Peyer's patch (tissue), 4 donors: Measurements from ENCODE around the gene EDN2. TPM values are rescaled to one million over a fixed set of nuclear protein-coding genes. Genes with fewer than 3 reads are reported as not detected.

Experiments used
- DNase-seq, 3 donors: peaks; one replicate each; pipeline ENCODE4 v3.0.0-alpha.2; 2017 to 2019
- H3K27ac ChIP-seq, 4 donors: fragments of 200-600 bp; sonication (generic); one replicate each; pipeline ENCODE4 v1.5.1; 2016 to 2019
- H3K27me3 ChIP-seq, 2 donors: fragments of 200-600 bp; sonication (generic); one replicate each; pipeline ENCODE4 v1.5.1; 2019
- H3K36me3 ChIP-seq, 3 donors: fragments of 200-600 bp; sonication (generic); one replicate each; pipeline ENCODE4 v1.5.1; 2016 to 2019
- H3K4me1 ChIP-seq, 4 donors: fragments of 200-600 bp; sonication (generic); one replicate each; pipeline ENCODE4 v1.5.1; 2016 to 2019
- H3K4me3 ChIP-seq, 4 donors: fragments of 200-600 bp; sonication (generic); 1 replicate in 3 of 4; 2 replicates in 1 of 4; pipeline ENCODE4 v1.5.1; 2016 to 2019; ENCODE audit warnings: mild to moderate bottlenecking in 1 of 4
- H3K9me3 ChIP-seq, 4 donors: fragments of 200-600 bp; sonication (generic); one replicate each; pipeline ENCODE4 v1.5.1; 2016 to 2019; ENCODE audit warnings: mild to moderate bottlenecking in 1 of 4
- POLR2A ChIP-seq, 2 donors: fragments of 450-650 bp; IDR thresholded peaks; one replicate each; pipeline ENCODE4 v1.5.1; 2017; ENCODE audit warnings: antibody characterized with exemption in 2 of 2, mild to moderate bottlenecking in 2 of 2, moderate library complexity in 2 of 2
- small RNA-seq, 2 donors: library from RNA; depleted of rRNA; stranded (forward); fragments of <200 nt; gene quantifications; one replicate each; pipeline ENCODE3, GENCODE V24; 2016
- total RNA-seq, 4 donors: library from RNA; depleted of rRNA; stranded (reverse); fragments of >200 nt; gene quantifications; one replicate each; pipeline ENCODE4 v1.1.0, GENCODE V29; 2016
- TF ChIP-seq, protein P1 (sequence below), 6 experiments: fragments of 450-650 bp in 4 of 6; fragments of 200-600 bp in 2 of 6; sonication (generic) in 1 of 6; IDR thresholded peaks; one replicate each; pipeline ENCODE4 v1.5.1; 2017 to 2019; ENCODE audit warnings: antibody characterized with exemption in 6 of 6, mild to moderate bottlenecking in 3 of 6, moderate library complexity in 1 of 6

The EDN2 gene
- total RNA-seq, 4 donors from 2014 or later = 43.2 to 75.0 (median 49.1) TPM; not detected in 1

DNA sequence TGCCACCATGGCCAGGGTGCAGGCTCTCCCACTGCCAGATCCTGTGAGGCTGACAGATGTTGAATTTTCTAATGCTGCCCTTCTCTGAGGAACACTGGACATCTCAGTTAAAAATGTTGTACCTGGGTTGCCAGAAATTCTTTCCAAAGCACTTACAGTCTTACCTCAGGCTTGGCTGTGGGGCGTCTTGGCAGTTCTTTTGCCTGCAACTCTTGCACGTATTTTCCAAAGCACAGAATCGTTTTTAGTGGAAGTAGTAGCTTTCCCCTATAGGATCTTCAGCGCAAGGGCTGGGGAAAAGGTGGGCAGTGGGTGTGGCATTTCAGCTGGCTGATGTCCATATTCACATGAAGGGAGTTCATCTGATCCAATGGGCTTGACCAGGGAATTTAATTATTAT is 53.9 kb downstream of the EDN2 start:
- Histone ChIP-seq H3K4me3 (no peak overlapping the region), H3K36me3 (no peaks in the 10 kb centered on the region), H3K9me3 (no peaks in the 10 kb centered on the region), H3K27ac (no peak overlapping the region), H3K4me1 (peaks cover 0 to 28% (median 7%) of the 10 kb centered on the region in 4 donors), H3K27me3 (no peaks in the 10 kb centered on the region)
- TF ChIP-seq, protein P1, sequence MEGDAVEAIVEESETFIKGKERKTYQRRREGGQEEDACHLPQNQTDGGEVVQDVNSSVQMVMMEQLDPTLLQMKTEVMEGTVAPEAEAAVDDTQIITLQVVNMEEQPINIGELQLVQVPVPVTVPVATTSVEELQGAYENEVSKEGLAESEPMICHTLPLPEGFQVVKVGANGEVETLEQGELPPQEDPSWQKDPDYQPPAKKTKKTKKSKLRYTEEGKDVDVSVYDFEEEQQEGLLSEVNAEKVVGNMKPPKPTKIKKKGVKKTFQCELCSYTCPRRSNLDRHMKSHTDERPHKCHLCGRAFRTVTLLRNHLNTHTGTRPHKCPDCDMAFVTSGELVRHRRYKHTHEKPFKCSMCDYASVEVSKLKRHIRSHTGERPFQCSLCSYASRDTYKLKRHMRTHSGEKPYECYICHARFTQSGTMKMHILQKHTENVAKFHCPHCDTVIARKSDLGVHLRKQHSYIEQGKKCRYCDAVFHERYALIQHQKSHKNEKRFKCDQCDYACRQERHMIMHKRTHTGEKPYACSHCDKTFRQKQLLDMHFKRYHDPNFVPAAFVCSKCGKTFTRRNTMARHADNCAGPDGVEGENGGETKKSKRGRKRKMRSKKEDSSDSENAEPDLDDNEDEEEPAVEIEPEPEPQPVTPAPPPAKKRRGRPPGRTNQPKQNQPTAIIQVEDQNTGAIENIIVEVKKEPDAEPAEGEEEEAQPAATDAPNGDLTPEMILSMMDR (IDR thresholded peaks at IDR 0.05) = no peak
- TF ChIP-seq POLR2A (IDR thresholded peaks at IDR 0.05) = no peak
- no peak for DNase-seq

- Histone ChIP-seq H3K36me3 (no peaks in the 10 kb centered on the region), H3K4me1 (peaks cover 0 to 28% (median 7%) of the 10 kb centered on the region in 4 donors), H3K27me3 (no peaks in the 10 kb centered on the region), H3K27ac (no peak overlapping the region), H3K4me3 (no peak overlapping the region), H3K9me3 (no peaks in the 10 kb centered on the region)
- TF ChIP-seq, protein P1 (IDR thresholded peaks at IDR 0.05) = no peak
- TF ChIP-seq POLR2A (IDR thresholded peaks at IDR 0.05) = no peak
- no peak for DNase-seq
Measured at GRCh38 chr1:41430069-41430468, 54.4 kb downstream of the EDN2 start.

- Histone ChIP-seq H3K4me1 (peaks cover 0 to 28% (median 7%) of the 10 kb centered on the region in 4 donors), H3K27me3 (no peaks in the 10 kb centered on the region), H3K9me3 (no peaks in the 10 kb centered on the region), H3K36me3 (no peaks in the 10 kb centered on the region), H3K27ac (no peak overlapping the region), H3K4me3 (no peak overlapping the region)
- no peak for DNase-seq
- TF ChIP-seq POLR2A (IDR thresholded peaks at IDR 0.05) = no peak
- TF ChIP-seq, protein P1 (IDR thresholded peaks at IDR 0.05) = no peak
Measured at GRCh38 chr1:41429641-41430035, 54.8 kb downstream of the EDN2 start.

Small RNA genes within 50 kb of the gene (small RNA-seq; reads per million reads assigned to genes)
- gene RNA5SP45 = 0 reads per million in 2 donors

Other genes starting within 250 kb of the EDN2 start
- 100 to 1,000 TPM in 1 of 4 donors, 10 to 100 TPM in 3; 27.1 to 116 (median 52.9) TPM for gene SCMH1, start 242.4 kb downstream of the EDN2 start, total RNA-seq
- 1 to 10 TPM in 1 of 4 donors, under 1 TPM in 1, not detected in 2; 0.53 to 1.1 TPM for gene FOXO6, start 123.2 kb downstream of the EDN2 start, total RNA-seq